Gastrocnemius medialis (tissue), 4 donors: ENCODE results near the gene PSAP.

Experiments
- POLR2A ChIP-seq, 2 donors: fragments of 450-650 bp; IDR thresholded peaks; one replicate each; pipeline ENCODE4 v1.6.1; 2017; ENCODE audit warnings: antibody characterized with exemption in 2 of 2, mild to moderate bottlenecking in 2 of 2, moderate library complexity in 2 of 2
- TF ChIP-seq, protein P1 (sequence below), 5 experiments: fragments of 450-650 bp in 3 of 5; fragments of 200-600 bp in 2 of 5; sonication (generic) in 2 of 5; IDR thresholded peaks in 4 of 5; conservative IDR thresholded peaks in 1 of 5; 1 replicate in 4 of 5; 2 replicates in 1 of 5; pipeline ENCODE4 v1.5.1; 2016 to 2019; ENCODE audit warnings: antibody characterized with exemption in 5 of 5, mild to moderate bottlenecking in 3 of 5, moderate library complexity in 3 of 5

DNA sequence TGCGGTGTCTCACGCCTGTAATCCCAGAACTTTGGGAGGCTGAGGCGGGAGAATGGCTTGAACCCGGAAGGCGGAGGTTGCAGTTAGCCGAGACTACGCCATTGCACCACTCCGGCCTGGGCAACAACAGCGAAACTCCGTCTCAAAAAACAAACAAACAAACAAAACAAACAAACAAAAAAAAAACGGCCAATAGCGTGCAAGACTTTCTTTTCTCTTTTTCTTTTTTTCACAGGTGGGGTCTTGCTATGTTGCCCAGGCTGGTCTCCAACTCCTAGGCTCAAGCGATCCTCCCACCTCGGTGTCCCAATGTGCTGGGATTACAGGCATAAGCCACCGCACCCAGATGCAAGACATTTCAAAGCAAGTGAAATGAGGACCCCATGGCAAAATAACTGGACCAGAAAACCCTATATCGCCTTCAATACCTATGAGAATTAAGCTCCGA, 1.6 kb downstream of the PSAP start:
- TF ChIP-seq, protein P1, sequence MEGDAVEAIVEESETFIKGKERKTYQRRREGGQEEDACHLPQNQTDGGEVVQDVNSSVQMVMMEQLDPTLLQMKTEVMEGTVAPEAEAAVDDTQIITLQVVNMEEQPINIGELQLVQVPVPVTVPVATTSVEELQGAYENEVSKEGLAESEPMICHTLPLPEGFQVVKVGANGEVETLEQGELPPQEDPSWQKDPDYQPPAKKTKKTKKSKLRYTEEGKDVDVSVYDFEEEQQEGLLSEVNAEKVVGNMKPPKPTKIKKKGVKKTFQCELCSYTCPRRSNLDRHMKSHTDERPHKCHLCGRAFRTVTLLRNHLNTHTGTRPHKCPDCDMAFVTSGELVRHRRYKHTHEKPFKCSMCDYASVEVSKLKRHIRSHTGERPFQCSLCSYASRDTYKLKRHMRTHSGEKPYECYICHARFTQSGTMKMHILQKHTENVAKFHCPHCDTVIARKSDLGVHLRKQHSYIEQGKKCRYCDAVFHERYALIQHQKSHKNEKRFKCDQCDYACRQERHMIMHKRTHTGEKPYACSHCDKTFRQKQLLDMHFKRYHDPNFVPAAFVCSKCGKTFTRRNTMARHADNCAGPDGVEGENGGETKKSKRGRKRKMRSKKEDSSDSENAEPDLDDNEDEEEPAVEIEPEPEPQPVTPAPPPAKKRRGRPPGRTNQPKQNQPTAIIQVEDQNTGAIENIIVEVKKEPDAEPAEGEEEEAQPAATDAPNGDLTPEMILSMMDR (IDR thresholded peaks at IDR 0.05 in 4 of 5, conservative IDR thresholded peaks at IDR 0.05 in 1 of 5), result no peak
- TF ChIP-seq POLR2A (IDR thresholded peaks at IDR 0.05), result no peak
